DND-41 (cell line): ENCODE data around the gene KATNA1.

Source experiments
- CTCF ChIP-seq: IDR thresholded peaks from 2 replicates; pipeline ENCODE4 v1.5.1; 2012; ENCODE audit warnings: borderline replicate concordance, low read length, moderate library complexity, mild to moderate bottlenecking; ENCODE audit not compliant: poor library complexity, severe bottlenecking; ENCODE audit errors: extremely low read depth
- EZH2 ChIP-seq: IDR thresholded peaks from 3 replicates; pipeline ENCODE4 v1.6.1; 2012; ENCODE audit warnings: borderline replicate concordance, low read depth, mild to moderate bottlenecking, moderate library complexity, low read length, inconsistent platforms; ENCODE audit not compliant: severe bottlenecking

- TF ChIP-seq CTCF (no peak), EZH2 (no peak)
Observed at GRCh38 chr6:149694921-149695320, 46.4 kb upstream of the KATNA1 start.
